Stimulated activated CD8-positive, alpha-beta memory T cell treated with anti-CD3 and anti-CD28 coated beads, Interleukin-7, amount 100 ng/mL, for 24 hours (primary cell): Measurements from ENCODE around the gene STIP1.
A peak's percentile ranks its signal among the peaks of the same experiment; 100 is the strongest.
"Not testable (repeated sequence)": the region's sequence is repeated elsewhere in the genome, so short reads cannot be mapped to it uniquely, and the experiment has no call there.

Source experiments
- DNase-seq: peaks from one replicate; pipeline ENCODE4 v3.0.0-alpha.2; 2020; ENCODE audit warnings: low read depth

The STIP1 gene

GRCh38 chr11:64238076-64238475 lies 52.1 kb downstream of the STIP1 start:
- no peak for DNase-seq

- no peak for DNase-seq
Measured at GRCh38 chr11:64238999-64239398, 53.0 kb downstream of the STIP1 start.

- DNase-seq = no peak
Measured at GRCh38 chr11:64239662-64240434, 53.9 kb downstream of the STIP1 start.

- DNase-seq = peak; percentile 93
Measured at GRCh38 chr11:64240435-64241240, 54.7 kb downstream of the STIP1 start, which contains the start of gene FKBP2. TSS of gene FKBP2 (plus strand) at chr11:64241095. CDS start at chr11:64242388, 1,293 bp downstream.

GRCh38 chr11:64241241-64241490 lies 55.2 kb downstream of the STIP1 start:
- peak; percentile 99 for DNase-seq

GRCh38 chr11:64241491-64242374 lies 55.8 kb downstream of the STIP1 start:
- no peak for DNase-seq

- DNase-seq = no peak
Measured at GRCh38 chr11:64243236-64243854, 57.4 kb downstream of the STIP1 start.

GRCh38 chr11:64244107-64244506 lies 58.1 kb downstream of the STIP1 start:
- no peak for DNase-seq

GRCh38 chr11:64244966-64245365 lies 59.0 kb downstream of the STIP1 start:
- no peak for DNase-seq

- DNase-seq = no peak
Measured at GRCh38 chr11:64245401-64245796, 59.4 kb downstream of the STIP1 start.

- peak; percentile 64 for DNase-seq
Measured at GRCh38 chr11:64245797-64246620, 60.0 kb downstream of the STIP1 start.

GRCh38 chr11:64246621-64246870 lies 60.6 kb downstream of the STIP1 start:
- DNase-seq = not testable (repeated sequence)

- DNase-seq = peak; percentile 67
Measured at GRCh38 chr11:64246871-64247728, 61.1 kb downstream of the STIP1 start, which contains the start of gene PPP1R14B. TSS of gene PPP1R14B (minus strand) at chr11:64246943. CDS start at chr11:64246673, 270 bp downstream.

GRCh38 chr11:64247729-64248531 lies 62.0 kb downstream of the STIP1 start:
- DNase-seq = no peak

- DNase-seq = no peak
Measured at GRCh38 chr11:64248578-64248977, 62.6 kb downstream of the STIP1 start.

GRCh38 chr11:64249038-64249437 lies 63.1 kb downstream of the STIP1 start:
- DNase-seq = no peak

- no peak for DNase-seq
Measured at GRCh38 chr11:64249563-64250414, 63.8 kb downstream of the STIP1 start.

GRCh38 chr11:64250415-64251015 lies 64.5 kb downstream of the STIP1 start:
- DNase-seq = no peak
